Upper lobe of right lung (tissue), 1 donor: ENCODE results near the gene FHIT. TPM values are rescaled to one million over a fixed set of nuclear protein-coding genes. Genes with fewer than 3 reads are reported as not detected.

ENCODE experiments used
- ATAC-seq: fragments of 200-7000 bp; cut with Tn5 transposase; one replicate; pipeline ENCODE4 v1.9.1; 2020; ENCODE audit warnings: mild to moderate bottlenecking, moderate library complexity
- DNase-seq: peaks from one replicate; pipeline ENCODE4 v3.0.0-alpha.2; 2020
- H3K27ac ChIP-seq: fragments of 200-600 bp; one replicate; pipeline ENCODE4 v1.8.0; 2022
- H3K27me3 ChIP-seq: fragments of 200-600 bp; one replicate; pipeline ENCODE4 v1.8.0; 2022; ENCODE audit warnings: mild to moderate bottlenecking
- H3K36me3 ChIP-seq: fragments of 200-600 bp; one replicate; pipeline ENCODE4 v1.8.0; 2022
- H3K4me1 ChIP-seq: fragments of 200-600 bp; one replicate; pipeline ENCODE4 v1.8.0; 2022
- H3K4me3 ChIP-seq: fragments of 200-600 bp; one replicate; pipeline ENCODE4 v1.8.0; 2022; ENCODE audit warnings: mild to moderate bottlenecking
- H3K9me3 ChIP-seq: fragments of 200-600 bp; one replicate; pipeline ENCODE4 v1.8.0; 2022
- CTCF ChIP-seq: fragments of 200-600 bp; IDR thresholded peaks from one replicate; pipeline ENCODE4 v1.8.0; 2022; ENCODE audit warnings: antibody characterized with exemption
- intact Hi-C: fragments of 100-400 bp; cut with DNase I; formaldehyde crosslinking; loops from one replicate; pipeline ENCODE4 v1.11.0; 2022
- total RNA-seq: library from RNA; stranded (reverse); fragmentation: NEBNext Ultra II Directional; extraction: Animal tissue kit (Norgen Biotek cat#: 25700); gene quantifications from one replicate; pipeline ENCODE4 v1.2.1, GENCODE V29; 2021
- donor health status: DM: no; HTN: yes; CAD: no; lungs with severe emphysema.

The FHIT gene
- total RNA-seq, 1 donor from 2014 or later: 9.6 TPM

GRCh38 chr3:60435941-60436650 lies 815.2 kb downstream of the FHIT start:
- DNase-seq (no peak), ATAC-seq (no peak)
- intact Hi-C loops: no loop called here
- Histone ChIP-seq H3K9me3 (no peaks in the 10 kb centered on the region), H3K36me3 (no peaks in the 10 kb centered on the region), H3K4me1 (no peaks in the 10 kb centered on the region), H3K4me3 (no peak overlapping the region), H3K27me3 (no peaks in the 10 kb centered on the region), H3K27ac (no peak overlapping the region)
- no peak for TF ChIP-seq CTCF

- DNase-seq (no peak), ATAC-seq (no peak)
- H3K4me3 ChIP-seq: no peak overlapping the region
- H3K27me3 ChIP-seq: no peaks in the 10 kb centered on the region
- no peak overlapping the region for H3K27ac ChIP-seq
- H3K36me3 ChIP-seq: no peaks in the 10 kb centered on the region
- no peaks in the 10 kb centered on the region for H3K9me3 ChIP-seq
- H3K4me1 ChIP-seq: no peaks in the 10 kb centered on the region
- TF ChIP-seq CTCF: no peak
- intact Hi-C loops: no loop called here
These were observed 816.3 kb downstream of the FHIT start for GRCh38 chr3:60434950-60435349.

GRCh38 chr3:60434323-60434722 lies 816.9 kb downstream of the FHIT start:
- H3K9me3 ChIP-seq: no peaks in the 10 kb centered on the region
- ATAC-seq: no peak

GRCh38 chr3:60431599-60431958 lies 819.7 kb downstream of the FHIT start:
- H3K4me3 ChIP-seq: no peak overlapping the region
- no peaks in the 10 kb centered on the region for H3K4me1 ChIP-seq
- H3K27ac ChIP-seq: no peak overlapping the region
- TF ChIP-seq CTCF: no peak
- intact Hi-C loops: no loop called here
- ATAC-seq (no peak), DNase-seq (no peak)
- no peaks in the 10 kb centered on the region for H3K27me3 ChIP-seq
- no peaks in the 10 kb centered on the region for H3K36me3 ChIP-seq
- H3K9me3 ChIP-seq: no peaks in the 10 kb centered on the region

More at GRCh38 chr3:60434323-60434722, 816.9 kb downstream of the FHIT start:
- Histone ChIP-seq H3K4me3 (no peak overlapping the region), H3K27me3 (no peaks in the 10 kb centered on the region), H3K36me3 (no peaks in the 10 kb centered on the region), H3K27ac (no peak overlapping the region), H3K4me1 (no peaks in the 10 kb centered on the region)
- DNase-seq: no peak
- intact Hi-C loops: no loop called here
- TF ChIP-seq CTCF: no peak

- Histone ChIP-seq H3K9me3 (no peaks in the 10 kb centered on the region), H3K4me3 (no peak overlapping the region), H3K4me1 (no peaks in the 10 kb centered on the region), H3K36me3 (no peaks in the 10 kb centered on the region), H3K27ac (no peak overlapping the region), H3K27me3 (no peaks in the 10 kb centered on the region)
- intact Hi-C loops: no loop called here
- DNase-seq (no peak), ATAC-seq (no peak)
- TF ChIP-seq CTCF: no peak
These were observed 821.0 kb downstream of the FHIT start for GRCh38 chr3:60430205-60430604.

DNA sequence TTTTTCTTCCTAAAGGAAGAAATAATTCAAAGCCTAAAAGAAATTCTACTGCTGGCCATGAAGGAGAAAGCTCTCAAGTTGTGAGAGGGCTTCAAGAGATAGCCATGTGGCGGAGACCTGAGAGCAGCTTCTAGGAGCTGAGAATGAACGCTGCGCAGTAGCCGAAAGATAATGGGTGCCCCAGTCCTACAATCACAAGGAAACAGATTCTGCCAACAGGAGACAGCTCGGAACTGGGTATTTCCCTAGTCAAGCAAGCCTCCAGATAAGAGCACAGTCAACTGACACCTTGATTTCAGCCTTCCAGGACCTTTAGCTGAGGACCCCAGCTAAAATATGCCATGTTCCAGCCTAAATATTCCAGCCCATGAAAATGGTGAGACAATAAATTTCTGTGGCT lies 824.1 kb downstream of the FHIT start:
- no peak overlapping the region for H3K27ac ChIP-seq
- intact Hi-C loops: no loop called here
- no peaks in the 10 kb centered on the region for H3K4me1 ChIP-seq
- no peak overlapping the region for H3K4me3 ChIP-seq
- DNase-seq: no peak
- no peaks in the 10 kb centered on the region for H3K27me3 ChIP-seq
- ATAC-seq: no peak
- TF ChIP-seq CTCF: no peak
- H3K36me3 ChIP-seq: no peaks in the 10 kb centered on the region
- H3K9me3 ChIP-seq: no peaks in the 10 kb centered on the region
